ENCODE data around the gene CAT.

DNA sequence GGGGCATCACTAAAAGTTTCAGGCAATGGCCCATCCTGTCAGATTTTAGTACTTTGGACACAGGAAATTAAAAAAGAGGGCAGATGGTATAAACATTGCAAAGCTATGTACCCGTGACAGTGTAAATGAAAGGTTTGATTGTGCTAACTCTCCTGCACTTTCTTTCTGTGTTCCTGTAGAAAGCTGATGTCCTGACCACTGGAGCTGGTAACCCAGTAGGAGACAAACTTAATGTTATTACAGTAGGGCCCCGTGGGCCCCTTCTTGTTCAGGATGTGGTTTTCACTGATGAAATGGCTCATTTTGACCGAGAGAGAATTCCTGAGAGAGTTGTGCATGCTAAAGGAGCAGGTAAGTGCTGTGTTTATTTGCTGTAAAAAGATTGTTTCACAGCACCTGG is 10.3 kb downstream of the CAT start:
- TF ChIP-seq EZH2phosphoT487 (IDR thresholded peaks at IDR 0.05; ENCODE audit: insufficient read depth, low read depth) (no peak), EZH2 (IDR thresholded peaks at IDR 0.05; ENCODE audit: insufficient read depth, poor library complexity, severe bottlenecking) (no peak)

All from GM23248 (cell line).